GM12878 (cell line): ENCODE data around the gene NUDT6. TPM values are rescaled to one million over a fixed set of nuclear protein-coding genes. Genes with fewer than 3 reads are reported as not detected.

Source experiments
- ATAC-seq: fragments of 200-7000 bp; cut with Tn5 transposase; 3 replicates; pipeline ENCODE4 v1.9.1; 2020; ENCODE audit warnings: mild to moderate bottlenecking, moderate library complexity
- Bru-seq: library from RNA; stranded (reverse); fragments of 400-500 nt; gene quantifications from one replicate; lab custom pipeline; 2021; lab: Mats Ljungman, UMichigan
- BruChase-seq, 2 experiments: library from RNA; stranded (reverse); fragments of 400-500 nt; gene quantifications; one replicate each; lab custom pipeline; 2021; lab: Mats Ljungman, UMichigan
- BruUV-seq: library from RNA; stranded (reverse); fragments of 400-500 nt; replicated peaks from 2 replicates; lab custom pipeline; 2021; lab: Mats Ljungman, UMichigan
- CTCF ChIA-PET: fragments of 300-600 bp; sonication (Branson Sonifier 250); formaldehyde crosslinking; extraction: SDS; loops from one replicate; lab custom pipeline; 2021; ENCODE audit warnings: inconsistent platforms; lab: Yijun Ruan, JAX
- POLR2A ChIA-PET: fragments of 350-600 bp; formaldehyde crosslinking; extraction: SDS; loops from one replicate; lab custom pipeline; 2021; ENCODE audit warnings: inconsistent platforms; lab: Charles Lee
- RAD21 ChIA-PET: fragments of 300-600 bp; sonication (Branson Sonifier 250); formaldehyde crosslinking; loops from one replicate; lab custom pipeline; 2023; ENCODE audit warnings: antibody characterized with exemption; ENCODE audit not compliant: unreplicated experiment; lab: Charles Lee
- SMC1A ChIA-PET: fragments of 300-600 bp; sonication (Branson Sonifier 250); formaldehyde crosslinking; loops from one replicate; lab custom pipeline; 2023; ENCODE audit not compliant: unreplicated experiment, uncharacterized antibody; lab: Charles Lee
- DNase-seq: peaks from one replicate; pipeline ENCODE4 v3.0.0-alpha.2; 2011; ENCODE audit warnings: low read depth, low spot score
- FAIRE-seq: peaks from 3 replicates; lab custom pipeline; 2011; peaks lifted over from hg19 to GRCh38; lab: Jason Lieb, UNC
- H2AFZ ChIP-seq: 2 replicates; pipeline ENCODE4 v1.6.0; 2011; ENCODE audit warnings: low read depth, low read length, control low read depth; ENCODE audit not compliant: control insufficient read depth
- H3K27ac ChIP-seq: 2 replicates; pipeline ENCODE4 v1.5.1; 2011; ENCODE audit warnings: control low read depth; ENCODE audit not compliant: control insufficient read depth, insufficient read depth
- H3K27me3 ChIP-seq, 2 experiments: replicated peaks in 1 of 2; 2 replicates each; pipeline versions ENCODE4 v1.6.0 to v1.6.1; 2011; ENCODE audit warnings: low read length in 1 of 2; ENCODE audit not compliant: control insufficient read depth in 2 of 2, insufficient read depth in 2 of 2
- H3K36me3 ChIP-seq, 2 experiments: 2 replicates each; pipeline ENCODE4 v1.5.1; 2011; ENCODE audit warnings: low read length in 1 of 2; ENCODE audit not compliant: control insufficient read depth in 2 of 2, insufficient read depth in 2 of 2
- H3K4me1 ChIP-seq: 2 replicates; pipeline ENCODE4 v1.6.1; 2011; ENCODE audit warnings: mild to moderate bottlenecking, low read length, moderate library complexity, mixed read lengths; ENCODE audit not compliant: control insufficient read depth, insufficient read depth
- H3K4me2 ChIP-seq: 2 replicates; pipeline ENCODE4 v1.6.0; 2011; ENCODE audit warnings: control low read depth; ENCODE audit not compliant: control insufficient read depth, insufficient read depth
- H3K4me3 ChIP-seq: fragments of 200-600 bp; sonication (generic); 2 replicates; pipeline ENCODE4 v1.5.1; 2016
- H3K79me2 ChIP-seq: 2 replicates; pipeline ENCODE4 v1.6.0; 2011; ENCODE audit warnings: low read length; ENCODE audit not compliant: control insufficient read depth, insufficient read depth
- H3K9ac ChIP-seq: 2 replicates; pipeline ENCODE4 v1.8.0; 2011; ENCODE audit warnings: low read length, control low read depth, mixed read lengths; ENCODE audit not compliant: control insufficient read depth, insufficient read depth
- H3K9me3 ChIP-seq: replicated peaks from 3 replicates; pipeline ENCODE4 v1.5.1; 2011; ENCODE audit warnings: mild to moderate bottlenecking, low read length; ENCODE audit not compliant: control insufficient read depth, insufficient read depth
- H4K20me1 ChIP-seq: 2 replicates; pipeline ENCODE4 v1.6.0; 2011; ENCODE audit not compliant: control insufficient read depth, insufficient read depth
- BHLHE40 ChIP-seq, 2 experiments: fragments of 450-650 bp in 1 of 2; IDR thresholded peaks; 2 replicates each; pipeline ENCODE4 v1.6.1; 2011 to 2017; ENCODE audit warnings: low read depth in 2 of 2, borderline replicate concordance in 1 of 2, improper control_type of control experiment in 1 of 2, low read length in 1 of 2, mild to moderate bottlenecking in 1 of 2
- CUX1 ChIP-seq: IDR thresholded peaks from 2 replicates; pipeline ENCODE4 v1.6.1; 2012; ENCODE audit warnings: improper control_type of control experiment, low read depth, low read length; ENCODE audit not compliant: insufficient replicate concordance
- GATAD2B ChIP-seq: fragments of 450-650 bp; conservative IDR thresholded peaks from 2 replicates; pipeline ENCODE4 v1.6.1; 2017; ENCODE audit warnings: low read depth, mild to moderate bottlenecking, moderate library complexity
- IRF4 ChIP-seq: IDR thresholded peaks from 2 replicates; pipeline ENCODE4 v1.6.1; 2011; ENCODE audit warnings: low read depth, low read length
- LARP7 ChIP-seq: fragments of 450-650 bp; IDR thresholded peaks from 2 replicates; pipeline ENCODE4 v1.6.1; 2017; ENCODE audit warnings: mild to moderate bottlenecking
- MTA2 ChIP-seq: fragments of 450-650 bp; IDR thresholded peaks from 2 replicates; pipeline ENCODE4 v1.6.1; 2016; ENCODE audit warnings: low read depth, mild to moderate bottlenecking, moderate library complexity
- YBX1 ChIP-seq: fragments of 450-650 bp; IDR thresholded peaks from 2 replicates; pipeline ENCODE4 v1.6.1; 2016; ENCODE audit warnings: antibody characterized with exemption
- WGBS: methylation state at CpG from one replicate; pipeline ENCODE4 v1.1.6; 2016; ENCODE audit warnings: low lambda C conversion rate; ENCODE audit not compliant: insufficient replicate concordance, insufficient coverage; ENCODE audit errors: missing lambda C conversion rate; 5-methylcytosine and 5-hydroxymethylcytosine counted together
- in situ Hi-C: fragments of 300-500 bp; cut with MboI; formaldehyde crosslinking; loops from 9 replicates; pipeline ENCODE4 v1.14.3; 2018; ENCODE audit warnings: mixed read lengths
- intact Hi-C: fragments of 100-400 bp; cut with micrococcal nuclease; formaldehyde crosslinking; loops from one replicate; pipeline ENCODE4 v1.14.2; 2022; ENCODE audit not compliant: unreplicated experiment
- long read RNA-seq, 2 experiments: library from polyadenylated mRNA; unstranded; transcript quantifications; one replicate each; pipeline ENCODE4 v2.0.0, GENCODE V29; 2019 to 2020
- polyA minus RNA-seq, 3 experiments: library from RNA; depleted of rRNA, polyadenylated mRNA; stranded (reverse); fragments of >200 nt; gene quantifications; 2 replicates each; pipeline ENCODE4 v1.2.3, GENCODE V29; 2011
- polyA plus RNA-seq, 11 experiments: library from polyadenylated mRNA; depleted of rRNA in 4 of 11; unstranded in 6 of 11; stranded (reverse) in 5 of 11; fragments of >200 nt; fragmentation: Nextera tagmentation in 4 of 11; fragmentation: Illumina TruSeq in 1 of 11; extraction: Ambion mirVana in 4 of 11; extraction: Trizol in 1 of 11; gene quantifications; 1 replicate in 1 of 11; 2 replicates in 10 of 11; pipeline versions ENCODE4 v1.2.1 to v1.2.3, GENCODE V29; 2011 to 2016; ENCODE audit warnings: inconsistent platforms in 2 of 11, missing spikeins in 2 of 11, low read depth in 1 of 11
- total RNA-seq, 4 experiments: library from RNA; depleted of rRNA in 3 of 4; stranded (reverse); fragments of >200 nt in 3 of 4; fragmentation: Illumina TruSeq in 1 of 4; extraction: Trizol in 1 of 4; gene quantifications; 2 replicates each; pipeline versions ENCODE4 v1.2.1 to v1.2.3, GENCODE V29; 2013 to 2021
- TF ChIP-seq, protein P1 (sequence below): fragments of 450-650 bp; conservative IDR thresholded peaks from 2 replicates; pipeline ENCODE4 v1.6.1; 2017; ENCODE audit warnings: mild to moderate bottlenecking, moderate library complexity

Gene NUDT6, protein sequence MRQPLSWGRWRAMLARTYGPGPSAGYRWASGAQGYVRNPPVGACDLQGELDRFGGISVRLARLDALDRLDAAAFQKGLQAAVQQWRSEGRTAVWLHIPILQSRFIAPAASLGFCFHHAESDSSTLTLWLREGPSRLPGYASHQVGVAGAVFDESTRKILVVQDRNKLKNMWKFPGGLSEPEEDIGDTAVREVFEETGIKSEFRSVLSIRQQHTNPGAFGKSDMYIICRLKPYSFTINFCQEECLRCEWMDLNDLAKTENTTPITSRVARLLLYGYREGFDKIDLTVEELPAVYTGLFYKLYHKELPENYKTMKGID
- total RNA-seq (2013; cell fraction: nucleolus; rRNA removed), result 4.7 and 5.3 TPM in 2 replicates
- total RNA-seq (2014; rRNA removed), result 8.6 and 13.2 TPM in 2 replicates
- 7.7 and 8.1 TPM in 2 replicates for total RNA-seq (2014; rRNA removed; fragmentation: Illumina TruSeq; extraction: Trizol)
- 5.6 and 7.7 TPM in 2 replicates for total RNA-seq (2021)
- 2.5 TPM for polyA plus RNA-seq (2011; ENCODE audit: low read depth)
- polyA plus RNA-seq (2011; rRNA removed), result 5.0 and 6.7 TPM in 2 replicates
- polyA plus RNA-seq (2011; cell fraction: cytosol; rRNA removed), result 2.3 and 3.3 TPM in 2 replicates
- polyA plus RNA-seq (2011; cell fraction: nucleus; rRNA removed), result 2.3 and 2.8 TPM in 2 replicates
- 3.3 and 5.7 TPM in 2 replicates for polyA plus RNA-seq (2012)
- polyA plus RNA-seq (2014; fragmentation: Illumina TruSeq; extraction: Trizol), result 5.9 and 9.7 TPM in 2 replicates
- polyA plus RNA-seq (2014; fragmentation: Nextera tagmentation; extraction: Ambion mirVana), result 1 to 10 TPM; 3.9 to 5.5 TPM
- polyA plus RNA-seq (2014; rRNA removed), result 7.5 and 9.6 TPM in 2 replicates
- 10 to 100 TPM; 11.4 to 12.4 TPM for polyA plus RNA-seq (2016; fragmentation: Nextera tagmentation; extraction: Ambion mirVana)
- polyA minus RNA-seq (2011; rRNA and poly(A)+ RNA removed), result 1.5 and 2.1 TPM in 2 replicates
- 1.3 and 2.3 TPM in 2 replicates for polyA minus RNA-seq (2011; cell fraction: cytosol; rRNA and poly(A)+ RNA removed)
- polyA minus RNA-seq (2011; cell fraction: nucleus; rRNA and poly(A)+ RNA removed), result 2.3 and 3.2 TPM in 2 replicates
- percentile 40 among the genes with signal in this experiment for Bru-seq, nascent RNA
- percentile 28 among the genes with signal in this experiment for BruChase-seq, experiment 1, labeled RNA remaining after a 6-hour chase
- percentile 29 among the genes with signal in this experiment for BruChase-seq, experiment 2, labeled RNA remaining after a 2-hour chase
- long read RNA-seq, experiment 1, partial matches to known transcripts, result 1 of 2 reads
- long read RNA-seq, experiment 1, other reads (novel, unspliced or antisense), result 0 of 2 reads
- long read RNA-seq, experiment 2, partial matches to known transcripts, result 0 of 5 reads
- long read RNA-seq, experiment 2, other reads (novel, unspliced or antisense), result 0 of 5 reads

- ATAC-seq, result peak; percentile 87
- peak within 1 kb of the TSS; percentile 74 for H3K9ac ChIP-seq
- in situ Hi-C loops, result loop anchor here (5.0 kb wide), 1 partner anchor 170 kb away; no protein-coding TSS in a partner anchor
- peaks cover 10% of the 10 kb centered on the region for H3K79me2 ChIP-seq
- no peaks in the 10 kb centered on the region for H3K36me3 ChIP-seq
- no peaks in the 10 kb centered on the region for H4K20me1 ChIP-seq
- H2AFZ ChIP-seq, result peak within 1 kb of the TSS; percentile 99
- intact Hi-C loops, result loop anchor here (2.0 to 5.0 kb wide), 2 partner anchors 95 to 163 kb away; partner anchors contain the start of gene FGF2
- H3K9me3 ChIP-seq, result no peaks in the 10 kb centered on the region
- ChIA-PET POLR2A (interaction anchor here (0.6 kb wide), 1 partner anchor 207 kb away, joined by 4 read pairs; no protein-coding TSS in a partner anchor), RAD21 (interaction anchor here (0.8 to 2.3 kb wide), 5 partner anchors 9 to 190 kb away, joined by 3 to 7 read pairs (median 3); partner anchors contain the start of gene BBS12), SMC1A (interaction anchor here (1.0 to 1.6 kb wide), 6 partner anchors 16 to 192 kb away, joined by 3 to 5 read pairs (median 4); partner anchors contain the start of gene BBS12), CTCF (interaction anchor here (0.8 to 5.0 kb wide), 6 partner anchors 8 to 190 kb away, joined by 3 to 31 read pairs (median 12); partner anchors contain the start of gene BBS12)
- peaks cover 6% of the 10 kb centered on the region for H3K4me1 ChIP-seq
- H3K27me3 ChIP-seq, result no peaks in the 10 kb centered on the region
- H3K4me2 ChIP-seq, result peak within 1 kb of the TSS; percentile 91
- TSS peak; percentile 70 for BruUV-seq
- H3K27ac ChIP-seq, result peak within 1 kb of the TSS; percentile 64
- FAIRE-seq, result peak; percentile 44
- WGBS, result under 1% methylated on average over 63 of the region's 63 CpGs
- H3K4me3 ChIP-seq, result peak within 1 kb of the TSS; percentile 95
- DNase-seq, result no peak
- TF ChIP-seq BHLHE40 (IDR thresholded peaks at IDR 0.05; ENCODE audit: borderline replicate concordance in 1 of 2, low read depth in 2 of 2, low read length in 1 of 2) (0 out of 4 replicates have a peak, but pooled peaks of 1 of the 2 experiments have one; percentile 35), MTA2 (no peak), GATAD2B (peak; percentile 32; the same call in 1 of the 2 replicates), CUX1 (no peak), YBX1 (no peak), LARP7 (peak; percentile 74), IRF4 (0 out of 2 replicates have a peak, but pooled peaks have one; percentile 6)
- TF ChIP-seq, protein P1, sequence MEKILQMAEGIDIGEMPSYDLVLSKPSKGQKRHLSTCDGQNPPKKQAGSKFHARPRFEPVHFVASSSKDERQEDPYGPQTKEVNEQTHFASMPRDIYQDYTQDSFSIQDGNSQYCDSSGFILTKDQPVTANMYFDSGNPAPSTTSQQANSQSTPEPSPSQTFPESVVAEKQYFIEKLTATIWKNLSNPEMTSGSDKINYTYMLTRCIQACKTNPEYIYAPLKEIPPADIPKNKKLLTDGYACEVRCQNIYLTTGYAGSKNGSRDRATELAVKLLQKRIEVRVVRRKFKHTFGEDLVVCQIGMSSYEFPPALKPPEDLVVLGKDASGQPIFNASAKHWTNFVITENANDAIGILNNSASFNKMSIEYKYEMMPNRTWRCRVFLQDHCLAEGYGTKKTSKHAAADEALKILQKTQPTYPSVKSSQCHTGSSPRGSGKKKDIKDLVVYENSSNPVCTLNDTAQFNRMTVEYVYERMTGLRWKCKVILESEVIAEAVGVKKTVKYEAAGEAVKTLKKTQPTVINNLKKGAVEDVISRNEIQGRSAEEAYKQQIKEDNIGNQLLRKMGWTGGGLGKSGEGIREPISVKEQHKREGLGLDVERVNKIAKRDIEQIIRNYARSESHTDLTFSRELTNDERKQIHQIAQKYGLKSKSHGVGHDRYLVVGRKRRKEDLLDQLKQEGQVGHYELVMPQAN, result peak; percentile 53
These were observed at the start of gene NUDT6 for GRCh38 chr4:122921971-122922876. TSS of gene NUDT6 (minus strand) at chr4:122922597. CDS start at chr4:122922572, 25 bp downstream.
